Left ventricle myocardium superior (tissue), 1 donor: Measurements from ENCODE around the gene TMTC1. TPM values are rescaled to one million over a fixed set of nuclear protein-coding genes. Genes with fewer than 3 reads are reported as not detected.

ENCODE experiments used
- ATAC-seq: fragments of 200-7000 bp; cut with Tn5 transposase; one replicate; pipeline ENCODE4 v1.9.1; 2020; ENCODE audit warnings: mild to moderate bottlenecking, moderate library complexity
- DNase-seq: peaks from one replicate; pipeline ENCODE4 v3.0.0-alpha.2; 2020
- intact Hi-C: fragments of 100-400 bp; cut with micrococcal nuclease; formaldehyde crosslinking; loops from one replicate; pipeline ENCODE4 v1.11.0; 2022
- total RNA-seq: library from RNA; stranded (reverse); fragmentation: NEBNext Ultra II Directional; extraction: Animal tissue kit (Norgen Biotek cat#: 25700); gene quantifications from one replicate; pipeline ENCODE4 v1.2.1, GENCODE V29; 2021
- donor health status: DM: no; HTN: yes; CAD: no; lungs with severe emphysema.

TMTC1 gene
- total RNA-seq, 1 donor from 2014 or later = 37.1 TPM

GRCh38 chr12:29610473-29611170 lies 173.1 kb downstream of the TMTC1 start:
- intact Hi-C loops = no loop called here
- no peak for DNase-seq
- peak; percentile 19 for ATAC-seq

- DNase-seq (no peak), ATAC-seq (peak; percentile 56)
- intact Hi-C loops = no loop called here
These were observed 174.1 kb downstream of the TMTC1 start for GRCh38 chr12:29609431-29610215.

DNA sequence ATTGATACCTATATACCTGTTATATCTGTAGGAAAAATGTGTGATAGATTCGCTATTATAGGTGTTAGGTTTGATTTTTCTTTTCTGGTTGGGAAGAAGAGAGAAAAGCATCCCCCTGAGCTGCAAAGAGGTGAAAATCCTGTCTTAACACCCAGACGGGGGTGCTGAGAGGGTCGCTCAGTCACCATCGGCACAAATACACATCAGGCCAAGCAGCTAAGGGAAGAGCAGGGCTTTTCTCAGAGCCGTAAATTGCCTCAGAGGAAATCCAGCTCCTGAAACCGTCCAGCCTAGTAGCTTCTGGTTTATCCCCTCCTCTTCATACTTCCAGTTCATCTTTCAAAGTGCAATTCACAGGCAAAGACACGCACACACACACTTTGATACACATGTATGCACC lies 175.2 kb downstream of the TMTC1 start:
- intact Hi-C loops = no loop called here
- ATAC-seq = no peak

DNA sequence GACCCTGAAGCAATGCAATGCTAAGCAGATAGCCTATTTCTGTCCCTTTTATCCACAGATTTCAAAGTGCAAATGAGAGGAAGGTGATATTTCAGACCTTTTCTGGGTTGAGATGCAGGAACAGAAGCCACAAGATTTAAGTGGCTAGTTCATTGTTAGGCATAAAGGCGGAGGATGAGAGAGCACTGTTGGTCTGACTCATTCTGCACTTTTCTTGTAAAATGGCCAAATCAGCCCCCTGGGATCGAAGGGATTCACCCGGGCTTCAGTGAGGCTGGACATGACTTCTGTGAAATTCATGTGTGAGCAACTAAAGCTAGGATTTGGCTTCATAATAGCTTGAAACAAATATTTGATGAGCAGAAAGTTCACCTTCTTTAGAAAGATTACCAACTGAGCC lies 184.4 kb downstream of the TMTC1 start:
- DNase-seq = no peak
- ATAC-seq = peak; percentile 38
- intact Hi-C loops = no loop called here

More for the DNA sequence above, 175.2 kb downstream of the TMTC1 start:
- no peak for DNase-seq

- DNase-seq (no peak), ATAC-seq (no peak)
- intact Hi-C loops = no loop called here
These were observed 188.5 kb downstream of the TMTC1 start for GRCh38 chr12:29595071-29595755.

GRCh38 chr12:29593001-29593400 lies 190.7 kb downstream of the TMTC1 start:
- intact Hi-C loops = no loop called here
- DNase-seq (no peak), ATAC-seq (no peak)

DNA sequence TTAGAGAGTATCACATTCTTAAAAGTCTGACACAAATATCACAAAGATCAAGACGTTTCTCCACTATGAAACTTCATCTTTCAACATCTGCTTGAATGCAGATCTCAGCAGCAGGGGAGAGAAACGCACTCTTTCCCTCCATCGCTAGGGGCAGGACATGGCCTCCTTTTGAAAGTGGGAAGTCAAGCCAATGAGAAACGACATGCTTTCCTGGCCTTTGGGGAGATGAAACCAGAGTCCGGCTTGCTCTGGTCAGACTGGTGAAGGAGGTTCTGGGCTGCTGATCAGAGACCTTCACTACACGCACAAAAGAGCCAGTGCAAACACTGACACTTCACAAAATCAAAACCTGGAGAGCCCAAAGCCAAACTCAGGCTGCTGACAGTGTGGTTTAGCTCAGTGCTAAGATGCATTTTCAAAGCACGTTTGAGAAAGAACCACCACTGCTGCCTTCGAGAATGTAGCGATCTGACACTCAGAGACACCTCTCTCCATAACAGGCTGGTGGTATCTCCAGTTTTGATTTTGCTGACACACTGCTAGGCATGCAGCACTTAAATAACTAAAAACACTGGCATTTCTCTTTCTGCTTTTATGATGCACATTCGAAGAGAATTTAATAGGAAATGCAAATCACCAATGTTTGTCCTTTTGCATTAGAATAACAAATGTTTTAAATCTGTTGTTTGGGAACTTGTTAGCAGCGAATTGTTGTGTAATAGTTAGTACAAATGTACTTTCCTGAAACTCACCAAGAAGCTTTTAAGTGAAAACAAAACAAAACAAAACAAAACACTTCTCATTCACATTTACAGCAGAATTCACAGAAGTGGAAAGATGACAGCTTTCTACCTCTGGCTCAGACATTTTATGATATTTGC lies 192.4 kb downstream of the TMTC1 start:
- no peak for DNase-seq

GRCh38 chr12:29589851-29590250 lies 193.9 kb downstream of the TMTC1 start:
- DNase-seq = no peak
- ATAC-seq = no peak
- intact Hi-C loops = no loop called here

More for the DNA sequence above, 192.4 kb downstream of the TMTC1 start:
- intact Hi-C loops = no loop called here
- ATAC-seq = peak; percentile 92

DNA sequence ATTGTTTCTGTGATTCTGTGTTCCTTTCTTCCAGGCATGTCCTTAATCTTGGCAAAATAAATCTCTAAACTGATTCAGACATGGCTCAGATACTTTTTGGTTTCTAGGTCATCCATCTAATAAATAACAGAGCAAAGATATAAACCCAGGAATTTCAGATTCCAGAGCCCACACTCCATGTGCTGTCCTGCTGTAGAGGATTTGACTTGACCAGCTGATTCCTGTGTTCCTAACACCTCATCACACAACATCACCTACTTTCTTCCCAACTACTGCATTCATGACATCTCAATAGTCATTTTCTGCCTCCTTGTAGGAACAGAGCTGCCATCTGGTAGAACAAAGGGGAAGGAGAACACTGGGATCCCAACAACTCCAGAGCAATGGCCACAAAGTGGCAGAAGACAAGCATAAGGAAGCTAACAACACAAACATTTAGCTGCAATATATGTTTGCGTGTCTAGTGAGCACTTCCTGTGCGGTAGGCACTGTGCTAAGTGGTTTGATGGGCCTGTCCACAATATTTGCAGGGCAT lies 194.4 kb downstream of the TMTC1 start:
- intact Hi-C loops = no loop called here
- ATAC-seq = no peak
- DNase-seq = no peak

DNA sequence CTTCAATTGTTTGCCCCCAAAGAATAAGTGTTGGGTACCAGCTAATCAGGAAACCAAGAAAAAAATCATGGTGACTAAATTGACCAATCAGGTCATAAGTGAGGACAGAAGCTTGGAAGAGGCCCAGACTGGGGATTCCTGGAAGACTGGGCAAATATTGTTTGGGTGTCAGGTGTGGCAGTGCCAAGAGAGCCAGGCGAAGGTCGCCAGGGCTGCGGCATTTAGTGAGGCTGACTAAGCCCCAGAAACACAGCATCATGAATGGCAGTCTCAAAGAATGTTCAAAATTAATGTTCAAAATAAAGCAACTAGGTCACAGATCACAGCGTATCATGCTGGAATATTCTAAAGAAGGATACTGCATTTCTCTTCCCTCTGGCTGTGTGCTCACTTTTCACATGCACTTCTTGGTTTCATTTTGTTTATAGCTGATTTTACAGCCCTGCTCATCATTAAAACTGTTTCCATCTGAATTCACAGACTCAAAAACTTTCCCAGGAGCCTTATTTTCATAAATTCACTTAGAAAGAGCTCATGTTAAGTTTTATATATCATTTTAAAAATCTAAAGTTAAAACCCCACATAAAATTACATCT lies 201.0 kb downstream of the TMTC1 start:
- ATAC-seq (peak; percentile 76), DNase-seq (peak; percentile 34)
- intact Hi-C loops = no loop called here

DNA sequence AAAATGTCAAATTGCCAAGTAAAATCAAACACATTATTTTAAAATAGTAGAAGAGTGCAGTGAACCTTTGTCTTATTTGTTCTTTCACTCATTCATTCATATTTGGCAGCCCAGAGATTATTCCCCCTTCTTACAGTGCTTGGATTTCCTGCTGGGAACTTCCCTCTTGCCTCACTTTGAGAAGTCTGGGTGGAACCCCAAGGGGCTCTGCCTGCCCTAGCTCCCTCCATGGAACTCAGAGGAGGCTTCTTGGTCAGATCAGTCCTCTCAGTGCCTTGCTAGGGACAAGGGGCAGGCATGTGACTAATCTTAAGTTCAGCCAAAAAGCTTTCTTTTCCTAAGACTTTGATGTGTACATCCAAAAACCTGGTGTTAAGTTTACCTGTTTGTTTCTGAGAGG lies 201.6 kb downstream of the TMTC1 start:
- intact Hi-C loops = no loop called here
- ATAC-seq = peak; percentile 25
- DNase-seq = no peak

DNA sequence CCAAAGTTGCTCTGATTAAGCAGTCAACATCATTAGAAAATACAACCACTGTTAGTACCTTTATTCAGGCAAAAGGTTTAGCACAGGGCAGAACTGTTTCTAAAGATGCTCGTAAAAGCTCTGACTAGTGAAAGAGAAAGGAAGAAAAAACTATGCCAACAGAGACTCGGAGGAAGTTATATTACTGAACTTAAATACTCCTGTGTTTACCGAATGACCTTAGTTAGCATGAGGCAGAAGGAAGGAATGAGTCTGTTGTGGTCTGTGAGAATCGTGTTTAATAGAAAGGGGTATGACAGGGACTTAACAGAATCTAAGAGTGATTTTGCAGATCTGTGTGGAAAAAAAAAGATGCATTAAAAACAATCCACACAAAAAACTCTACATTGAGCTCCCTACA lies 202.1 kb downstream of the TMTC1 start:
- intact Hi-C loops = no loop called here
- no peak for DNase-seq
- ATAC-seq = no peak

DNA sequence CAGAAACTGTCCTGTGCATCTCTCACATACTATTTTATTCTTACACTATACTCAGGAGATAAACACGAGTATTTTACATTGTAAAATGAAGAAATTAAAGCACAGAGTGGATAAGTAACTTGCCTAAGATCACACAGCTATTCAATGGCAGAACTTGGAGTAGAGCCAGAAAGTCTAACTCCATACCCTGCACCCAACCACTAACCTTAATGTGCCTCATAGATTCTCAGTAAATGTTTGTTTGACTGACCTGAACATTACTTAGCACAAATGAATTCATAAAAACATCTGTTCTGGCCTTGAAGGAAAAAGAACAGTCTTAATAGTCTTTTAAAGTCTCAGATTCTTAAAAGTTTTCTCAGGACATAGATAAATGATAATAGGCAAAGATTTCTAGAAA lies 202.8 kb downstream of the TMTC1 start:
- DNase-seq = no peak
- intact Hi-C loops = no loop called here
- no peak for ATAC-seq

DNA sequence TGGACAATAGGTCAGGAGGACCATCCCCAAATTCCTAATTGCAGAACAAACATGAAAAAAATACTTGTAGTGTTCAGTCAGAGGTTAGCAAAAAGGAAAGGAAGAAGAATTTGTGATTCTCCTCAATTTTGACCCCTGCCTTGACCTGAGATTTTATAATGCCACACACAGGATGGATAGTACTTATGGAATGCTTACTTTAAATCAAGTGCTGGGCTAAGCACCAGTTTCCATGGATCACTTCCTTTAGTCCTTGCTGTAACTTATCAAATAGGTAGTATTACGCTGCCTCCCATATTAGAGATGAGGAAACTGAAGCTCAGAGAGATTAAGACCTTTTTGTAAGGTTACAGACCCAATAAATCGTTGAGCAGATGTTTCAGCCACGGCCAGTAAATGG lies 205.0 kb downstream of the TMTC1 start:
- intact Hi-C loops = no loop called here
- ATAC-seq = no peak

GRCh38 chr12:29578070-29578469 lies 205.7 kb downstream of the TMTC1 start:
- DNase-seq (no peak), ATAC-seq (peak; percentile 68)
- intact Hi-C loops = no loop called here

More for the DNA sequence above, 205.0 kb downstream of the TMTC1 start:
- DNase-seq = no peak

GRCh38 chr12:29574500-29574899 lies 209.2 kb downstream of the TMTC1 start:
- no peak for DNase-seq
- ATAC-seq = no peak
- intact Hi-C loops = no loop called here

DNA sequence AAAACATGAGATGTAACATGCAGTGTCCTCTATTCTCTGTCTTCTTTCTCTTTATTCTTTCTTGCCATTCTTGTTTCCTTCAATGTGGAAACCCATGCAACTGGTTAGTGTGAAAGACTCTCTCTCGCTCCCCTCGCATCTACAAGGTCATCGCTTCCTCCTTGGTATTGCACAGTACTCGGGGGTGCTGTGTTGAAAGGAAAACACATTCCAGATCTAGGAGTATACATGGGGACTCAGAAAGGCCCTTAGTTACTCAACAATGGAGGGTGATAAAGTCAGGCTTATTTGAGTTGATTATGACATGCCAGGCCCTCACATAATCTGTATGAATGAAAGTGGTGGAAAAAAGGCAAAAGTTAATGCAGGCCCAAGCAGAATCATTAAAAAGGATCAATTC lies 210.8 kb downstream of the TMTC1 start:
- intact Hi-C loops = no loop called here
- ATAC-seq (no peak), DNase-seq (no peak)

DNA sequence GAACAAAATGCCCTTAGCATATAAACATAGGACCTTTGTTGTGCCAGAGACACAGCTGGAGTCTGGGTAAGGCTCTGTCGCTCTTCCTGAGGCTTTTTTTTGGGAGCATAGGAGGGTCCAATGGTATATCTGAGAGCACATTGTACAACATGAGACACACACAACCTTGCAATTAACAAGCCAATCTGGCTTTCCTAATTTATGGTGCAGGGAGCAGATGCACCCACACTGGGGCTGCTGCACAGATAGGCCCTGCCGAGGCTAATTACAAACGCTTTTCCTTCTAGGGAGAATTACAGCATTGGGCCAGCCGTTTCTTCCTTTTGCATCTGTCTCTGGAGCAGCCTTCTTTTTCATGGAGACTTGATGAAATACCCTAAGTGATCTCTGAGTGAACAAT lies 211.3 kb downstream of the TMTC1 start:
- intact Hi-C loops = no loop called here
- DNase-seq (no peak), ATAC-seq (no peak)
